ENCODE results near the gene CNTN4.

DNA sequence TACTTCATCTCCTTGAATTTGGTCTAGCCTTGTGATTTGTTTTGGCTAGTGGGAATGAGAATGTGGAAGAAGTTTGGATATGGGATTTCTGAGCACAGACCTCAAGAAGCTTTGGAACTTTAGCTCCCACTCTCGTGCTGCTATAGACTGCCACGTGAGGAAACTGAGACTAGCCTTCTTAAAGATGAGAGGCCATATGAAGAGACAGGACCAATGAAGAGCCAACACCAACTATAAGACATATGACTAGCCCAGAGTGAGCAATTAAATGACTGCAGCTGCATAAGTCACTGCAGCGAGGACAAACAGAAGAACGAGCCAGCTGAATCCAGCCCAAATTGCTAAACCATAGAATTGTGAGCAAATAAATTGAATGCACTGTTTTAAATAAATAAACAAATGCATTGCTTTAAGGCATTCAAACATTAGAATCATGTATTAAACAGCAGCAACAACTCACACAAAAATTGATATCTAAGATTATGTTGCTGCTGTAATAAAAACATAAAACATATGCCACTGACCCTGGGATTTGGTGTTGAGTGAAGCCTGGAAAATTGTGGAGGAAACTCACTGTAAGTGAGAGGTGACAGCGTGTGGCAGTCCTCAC, 15.7 kb upstream of the CNTN4 start:
- TF ChIP-seq ZNF274 (IDR thresholded peaks at IDR 0.05; ENCODE audit: borderline replicate concordance, extremely low read depth, low read length): no peak
- TF ChIP-seq, protein P1, sequence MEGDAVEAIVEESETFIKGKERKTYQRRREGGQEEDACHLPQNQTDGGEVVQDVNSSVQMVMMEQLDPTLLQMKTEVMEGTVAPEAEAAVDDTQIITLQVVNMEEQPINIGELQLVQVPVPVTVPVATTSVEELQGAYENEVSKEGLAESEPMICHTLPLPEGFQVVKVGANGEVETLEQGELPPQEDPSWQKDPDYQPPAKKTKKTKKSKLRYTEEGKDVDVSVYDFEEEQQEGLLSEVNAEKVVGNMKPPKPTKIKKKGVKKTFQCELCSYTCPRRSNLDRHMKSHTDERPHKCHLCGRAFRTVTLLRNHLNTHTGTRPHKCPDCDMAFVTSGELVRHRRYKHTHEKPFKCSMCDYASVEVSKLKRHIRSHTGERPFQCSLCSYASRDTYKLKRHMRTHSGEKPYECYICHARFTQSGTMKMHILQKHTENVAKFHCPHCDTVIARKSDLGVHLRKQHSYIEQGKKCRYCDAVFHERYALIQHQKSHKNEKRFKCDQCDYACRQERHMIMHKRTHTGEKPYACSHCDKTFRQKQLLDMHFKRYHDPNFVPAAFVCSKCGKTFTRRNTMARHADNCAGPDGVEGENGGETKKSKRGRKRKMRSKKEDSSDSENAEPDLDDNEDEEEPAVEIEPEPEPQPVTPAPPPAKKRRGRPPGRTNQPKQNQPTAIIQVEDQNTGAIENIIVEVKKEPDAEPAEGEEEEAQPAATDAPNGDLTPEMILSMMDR (IDR thresholded peaks at IDR 0.05; ENCODE audit: control extremely low read depth in 1 of 3, insufficient read depth in 1 of 3, low read depth in 1 of 3, low read length in 3 of 3): no peak
- no peak for TF ChIP-seq SP1 (IDR thresholded peaks at IDR 0.05; ENCODE audit: low read depth, low read length)
- TF ChIP-seq RXRA (IDR thresholded peaks at IDR 0.05; ENCODE audit: insufficient read depth, low read depth, low read length): no peak
- TF ChIP-seq MAX (IDR thresholded peaks at IDR 0.05): no peak
- TF ChIP-seq JUN (IDR thresholded peaks at IDR 0.05; ENCODE audit: low read depth, low read length): no peak
- TF ChIP-seq, protein P2, sequence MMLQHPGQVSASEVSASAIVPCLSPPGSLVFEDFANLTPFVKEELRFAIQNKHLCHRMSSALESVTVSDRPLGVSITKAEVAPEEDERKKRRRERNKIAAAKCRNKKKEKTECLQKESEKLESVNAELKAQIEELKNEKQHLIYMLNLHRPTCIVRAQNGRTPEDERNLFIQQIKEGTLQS (IDR thresholded peaks at IDR 0.05; ENCODE audit: insufficient read depth, low read depth, low read length): no peak
- TF ChIP-seq EGR1 (IDR thresholded peaks at IDR 0.05; ENCODE audit: borderline replicate concordance, low read depth, low read length): no peak
- TF ChIP-seq RAD21 (IDR thresholded peaks at IDR 0.05 in 1 of 2, conservative IDR thresholded peaks at IDR 0.05 in 1 of 2; ENCODE audit: low read depth in 2 of 2, low read length in 2 of 2): no peak
- TF ChIP-seq CEBPB (IDR thresholded peaks at IDR 0.05; ENCODE audit: low read depth, low read length): no peak
